ENCODE data around the gene SH2D7.

Gene SH2D7

GRCh38 chr15:78090422-78091063 is 1.8 kb upstream of the SH2D7 start:
- no CpG with 5 or more reads among the region's 3 CpGs for WGBS (ENCODE audit: insufficient coverage, insufficient read length)
- no peak for DNase-seq (ENCODE audit: low read depth, low spot score)
- Histone ChIP-seq H3K4me3 (ENCODE audit: low read length) (no peak overlapping the region), H3K27me3 (ENCODE audit: control insufficient read depth, insufficient read depth, low read length) (0 out of 2 replicates have a peak, but pooled peaks cover 2% of the 10 kb centered on the region), H3K27ac (ENCODE audit: low read length) (no peak overlapping the region), H3K9me3 (ENCODE audit: control insufficient read depth, insufficient read depth, low read length) (no peaks in the 10 kb centered on the region), H3K36me3 (ENCODE audit: control insufficient read depth, insufficient read depth, low read length) (no peaks in the 10 kb centered on the region), H3K4me1 (ENCODE audit: control insufficient read depth, insufficient read depth, low read length) (no peaks in the 10 kb centered on the region)

DNA sequence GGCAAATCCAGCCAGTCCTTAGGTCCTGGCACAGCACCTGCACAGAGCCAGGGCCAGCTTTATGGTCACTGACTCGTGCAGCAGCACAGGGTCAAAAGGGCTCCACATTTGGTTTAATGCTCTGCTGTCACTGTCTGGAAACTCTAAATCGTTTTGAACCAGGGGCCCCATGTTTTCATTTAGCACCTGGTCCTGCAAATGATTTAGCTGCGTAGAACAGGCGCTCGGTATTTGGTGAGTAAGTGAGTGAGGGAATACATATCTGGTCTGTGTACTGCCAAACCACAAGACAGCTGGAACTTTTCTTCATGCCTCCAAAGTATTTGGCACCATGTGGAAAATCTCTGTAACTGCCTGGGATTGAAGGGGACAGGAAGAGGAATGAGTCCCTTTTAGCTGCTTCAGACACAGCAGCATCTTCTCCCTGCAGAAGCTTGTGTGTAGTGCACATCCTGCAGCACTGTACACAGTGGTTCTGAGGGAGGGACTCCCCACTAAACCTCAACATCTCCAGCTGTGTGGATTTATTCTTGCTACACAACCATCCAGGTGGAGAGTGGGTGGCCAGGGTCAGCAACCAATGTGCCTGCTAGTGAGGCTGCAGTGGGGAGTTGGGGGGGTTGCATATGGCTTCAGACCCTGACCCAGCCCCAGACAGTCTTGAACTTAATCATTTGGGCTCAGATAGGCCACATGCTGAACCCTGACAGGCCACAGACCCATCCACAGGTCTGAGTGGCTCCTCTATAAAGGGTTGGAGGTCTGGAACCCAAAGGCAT is 1.1 kb downstream of the SH2D7 start:
- H3K27ac ChIP-seq (ENCODE audit: low read length), result no peak overlapping the region
- no CpG with 5 or more reads among the region's 5 CpGs for WGBS (ENCODE audit: insufficient coverage, insufficient read length)
- H3K4me3 ChIP-seq (ENCODE audit: low read length), result no peak overlapping the region
- DNase-seq (ENCODE audit: low read depth, low spot score), result no peak
- 0 out of 2 replicates have a peak, but pooled peaks cover 2% of the 10 kb centered on the region for H3K27me3 ChIP-seq (ENCODE audit: control insufficient read depth, insufficient read depth, low read length)
- H3K9me3 ChIP-seq (ENCODE audit: control insufficient read depth, insufficient read depth, low read length), result no peaks in the 10 kb centered on the region
- no peaks in the 10 kb centered on the region for H3K36me3 ChIP-seq (ENCODE audit: control insufficient read depth, insufficient read depth, low read length)
- no peaks in the 10 kb centered on the region for H3K4me1 ChIP-seq (ENCODE audit: control insufficient read depth, insufficient read depth, low read length)

- no peak overlapping the region for H3K27ac ChIP-seq (ENCODE audit: low read length)
- H3K36me3 ChIP-seq (ENCODE audit: control insufficient read depth, insufficient read depth, low read length), result no peaks in the 10 kb centered on the region
- no peaks in the 10 kb centered on the region for H3K4me1 ChIP-seq (ENCODE audit: control insufficient read depth, insufficient read depth, low read length)
- no peaks in the 10 kb centered on the region for H3K9me3 ChIP-seq (ENCODE audit: control insufficient read depth, insufficient read depth, low read length)
- no peak overlapping the region for H3K4me3 ChIP-seq (ENCODE audit: low read length)
- H3K27me3 ChIP-seq (ENCODE audit: control insufficient read depth, insufficient read depth, low read length), result 0 out of 2 replicates have a peak, but pooled peaks cover 2% of the 10 kb centered on the region
- no CpG with 5 or more reads among the region's 9 CpGs for WGBS (ENCODE audit: insufficient coverage, insufficient read length)
- DNase-seq (ENCODE audit: low read depth, low spot score), result no peak
Observed at GRCh38 chr15:78097667-78098066, 5.3 kb downstream of the SH2D7 start.

DNA sequence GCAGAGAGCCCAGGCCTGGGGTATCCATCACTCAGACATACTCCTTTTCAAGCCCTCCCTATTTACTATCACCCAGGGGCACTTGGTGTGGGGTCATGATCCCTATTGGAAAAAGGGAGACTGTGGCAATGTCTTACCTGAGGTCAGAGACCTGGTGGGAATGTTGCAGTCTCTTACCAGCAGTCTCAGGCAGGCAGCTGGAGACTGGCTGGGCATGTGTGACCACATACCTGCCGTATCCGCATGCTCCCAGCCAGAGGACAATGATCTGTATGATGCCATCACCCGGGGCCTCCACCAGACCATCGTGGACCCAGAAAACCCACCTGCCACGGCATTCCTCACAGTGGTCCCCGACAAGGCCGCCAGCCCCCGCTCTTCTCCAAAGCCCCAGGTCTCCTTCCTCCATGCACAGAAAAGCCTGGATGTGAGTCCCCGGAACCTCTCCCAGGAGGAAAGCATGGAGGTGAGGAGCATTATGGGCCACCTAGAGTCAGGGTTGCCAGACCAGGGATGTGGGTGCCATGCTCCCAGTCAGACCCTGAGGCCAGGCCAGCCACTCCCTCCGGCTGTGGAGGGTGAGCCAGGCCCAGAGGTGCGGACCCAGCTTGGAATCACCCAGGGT is 5.9 kb downstream of the SH2D7 start:
- H3K36me3 ChIP-seq (ENCODE audit: control insufficient read depth, insufficient read depth, low read length), result no peaks in the 10 kb centered on the region

GRCh38 chr15:78100886-78101285 is 8.5 kb downstream of the SH2D7 start:
- H3K36me3 ChIP-seq (ENCODE audit: control insufficient read depth, insufficient read depth, low read length), result no peaks in the 10 kb centered on the region
- DNase-seq (ENCODE audit: low read depth, low spot score), result no peak
- no CpG with 5 or more reads among the region's 2 CpGs for WGBS (ENCODE audit: insufficient coverage, insufficient read length)
- no peaks in the 10 kb centered on the region for H3K9me3 ChIP-seq (ENCODE audit: control insufficient read depth, insufficient read depth, low read length)
- H3K4me3 ChIP-seq (ENCODE audit: low read length), result no peak overlapping the region
- no peaks in the 10 kb centered on the region for H3K27me3 ChIP-seq (ENCODE audit: control insufficient read depth, insufficient read depth, low read length)
- no peaks in the 10 kb centered on the region for H3K4me1 ChIP-seq (ENCODE audit: control insufficient read depth, insufficient read depth, low read length)
- H3K27ac ChIP-seq (ENCODE audit: low read length), result no peak overlapping the region

More for the DNA sequence above, 5.9 kb downstream of the SH2D7 start:
- H3K4me3 ChIP-seq (ENCODE audit: low read length), result no peak overlapping the region
- no peaks in the 10 kb centered on the region for H3K4me1 ChIP-seq (ENCODE audit: control insufficient read depth, insufficient read depth, low read length)
- H3K9me3 ChIP-seq (ENCODE audit: control insufficient read depth, insufficient read depth, low read length), result no peaks in the 10 kb centered on the region
- WGBS (ENCODE audit: insufficient coverage, insufficient read length), result no CpG with 5 or more reads among the region's 11 CpGs
- DNase-seq (ENCODE audit: low read depth, low spot score), result no peak
- H3K27ac ChIP-seq (ENCODE audit: low read length), result no peak overlapping the region
- H3K27me3 ChIP-seq (ENCODE audit: control insufficient read depth, insufficient read depth, low read length), result 0 out of 2 replicates have a peak, but pooled peaks cover 2% of the 10 kb centered on the region

DNA sequence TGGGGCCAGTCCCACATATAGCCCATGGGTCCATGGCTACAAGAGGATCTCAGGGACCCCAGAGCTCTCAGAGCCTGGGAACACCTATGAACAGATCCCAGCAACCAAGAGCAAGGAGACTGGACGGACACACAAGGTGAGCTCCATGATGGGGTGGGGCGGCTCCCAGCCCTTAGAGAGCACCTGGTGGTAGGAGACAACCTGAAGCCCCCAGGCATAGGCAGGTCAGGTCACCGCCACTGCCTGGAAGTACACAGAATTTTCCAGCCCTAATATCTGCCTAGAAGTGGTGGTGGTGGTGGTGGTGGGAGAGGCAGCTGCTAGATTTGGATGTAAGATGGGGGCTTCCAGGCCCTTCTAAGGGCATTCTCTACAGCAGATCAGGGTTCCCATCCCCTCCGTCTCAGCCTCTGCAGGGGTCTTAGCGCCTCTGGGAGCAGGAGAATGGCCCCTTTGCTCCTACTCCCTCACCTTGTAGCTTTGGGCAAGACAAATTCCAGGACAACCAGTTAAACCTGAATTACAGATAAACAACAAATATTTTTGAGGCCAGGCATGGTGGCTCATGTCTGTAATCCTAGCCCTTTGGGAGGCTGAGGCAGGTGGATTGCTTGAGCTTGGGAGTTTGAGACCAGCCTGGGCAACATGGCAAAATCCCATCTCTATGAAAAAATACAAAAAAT is 9.2 kb downstream of the SH2D7 start:
- Histone ChIP-seq H3K9me3 (ENCODE audit: control insufficient read depth, insufficient read depth, low read length) (no peaks in the 10 kb centered on the region), H3K36me3 (ENCODE audit: control insufficient read depth, insufficient read depth, low read length) (no peaks in the 10 kb centered on the region), H3K4me1 (ENCODE audit: control insufficient read depth, insufficient read depth, low read length) (no peaks in the 10 kb centered on the region), H3K4me3 (ENCODE audit: low read length) (no peak overlapping the region), H3K27me3 (ENCODE audit: control insufficient read depth, insufficient read depth, low read length) (no peaks in the 10 kb centered on the region), H3K27ac (ENCODE audit: low read length) (no peak overlapping the region)
- DNase-seq (ENCODE audit: low read depth, low spot score), result no peak
- WGBS (ENCODE audit: insufficient coverage, insufficient read length), result no CpG with 5 or more reads among the region's 5 CpGs

GRCh38 chr15:78102211-78102610 is 9.8 kb downstream of the SH2D7 start:
- 100% methylated on average over 1 of the region's 1 CpG for WGBS (ENCODE audit: insufficient coverage, insufficient read length)
- DNase-seq (ENCODE audit: low read depth, low spot score), result no peak

GRCh38 chr15:78102741-78103140 is 10.4 kb downstream of the SH2D7 start:
- Histone ChIP-seq H3K4me1 (ENCODE audit: control insufficient read depth, insufficient read depth, low read length) (no peaks in the 10 kb centered on the region), H3K4me3 (ENCODE audit: low read length) (no peak overlapping the region), H3K27ac (ENCODE audit: low read length) (no peak overlapping the region), H3K36me3 (ENCODE audit: control insufficient read depth, insufficient read depth, low read length) (no peaks in the 10 kb centered on the region), H3K9me3 (ENCODE audit: control insufficient read depth, insufficient read depth, low read length) (no peaks in the 10 kb centered on the region), H3K27me3 (ENCODE audit: control insufficient read depth, insufficient read depth, low read length) (no peaks in the 10 kb centered on the region)
- WGBS (ENCODE audit: insufficient coverage, insufficient read length), result no CpG with 5 or more reads among the region's 6 CpGs
- no peak for DNase-seq (ENCODE audit: low read depth, low spot score)

More at GRCh38 chr15:78102211-78102610, 9.8 kb downstream of the SH2D7 start:
- Histone ChIP-seq H3K36me3 (ENCODE audit: control insufficient read depth, insufficient read depth, low read length) (no peaks in the 10 kb centered on the region), H3K4me3 (ENCODE audit: low read length) (no peak overlapping the region), H3K4me1 (ENCODE audit: control insufficient read depth, insufficient read depth, low read length) (no peaks in the 10 kb centered on the region), H3K9me3 (ENCODE audit: control insufficient read depth, insufficient read depth, low read length) (no peaks in the 10 kb centered on the region), H3K27ac (ENCODE audit: low read length) (no peak overlapping the region), H3K27me3 (ENCODE audit: control insufficient read depth, insufficient read depth, low read length) (no peaks in the 10 kb centered on the region)

DNA sequence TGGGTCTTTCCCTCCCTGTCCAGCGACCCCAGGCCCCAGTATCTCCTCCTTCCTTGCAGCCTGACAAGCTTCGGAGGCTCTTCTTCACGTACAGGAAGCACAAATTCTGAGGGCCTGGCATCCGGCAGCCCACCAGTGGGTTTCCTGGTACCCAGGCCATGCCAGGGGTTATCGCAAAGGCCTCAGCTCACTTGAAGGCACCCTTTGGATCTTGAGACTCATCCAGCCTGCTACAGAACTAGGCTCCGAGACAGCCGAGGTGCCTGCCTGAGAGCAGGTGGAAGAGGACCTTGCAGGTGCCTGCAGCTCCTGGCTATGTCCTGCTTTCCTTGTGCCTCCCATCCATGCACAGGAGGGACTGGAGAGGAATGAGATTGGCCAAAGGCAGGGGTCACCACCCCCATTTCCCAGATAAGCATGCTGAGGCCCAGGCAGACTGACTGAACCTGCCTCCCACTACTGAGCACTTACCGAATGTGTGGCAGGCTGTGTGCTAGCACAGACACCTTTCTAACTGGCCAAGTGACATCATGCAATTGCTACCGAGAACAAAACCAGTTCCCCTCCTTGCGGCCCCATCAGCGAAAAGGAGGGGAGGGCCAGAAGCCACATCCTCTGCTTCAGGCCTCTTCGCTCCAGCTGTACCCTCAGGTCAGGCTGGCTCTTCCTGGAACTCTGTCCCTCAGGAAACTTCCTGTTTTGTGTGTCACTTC is 11.2 kb downstream of the SH2D7 start:
- Histone ChIP-seq H3K27ac (ENCODE audit: low read length) (no peak overlapping the region), H3K4me1 (ENCODE audit: control insufficient read depth, insufficient read depth, low read length) (no peaks in the 10 kb centered on the region), H3K4me3 (ENCODE audit: low read length) (no peak overlapping the region), H3K9me3 (ENCODE audit: control insufficient read depth, insufficient read depth, low read length) (no peaks in the 10 kb centered on the region), H3K27me3 (ENCODE audit: control insufficient read depth, insufficient read depth, low read length) (no peaks in the 10 kb centered on the region), H3K36me3 (ENCODE audit: control insufficient read depth, insufficient read depth, low read length) (no peaks in the 10 kb centered on the region)
- no CpG with 5 or more reads among the region's 12 CpGs for WGBS (ENCODE audit: insufficient coverage, insufficient read length)
- DNase-seq (ENCODE audit: low read depth, low spot score), result no peak

DNA sequence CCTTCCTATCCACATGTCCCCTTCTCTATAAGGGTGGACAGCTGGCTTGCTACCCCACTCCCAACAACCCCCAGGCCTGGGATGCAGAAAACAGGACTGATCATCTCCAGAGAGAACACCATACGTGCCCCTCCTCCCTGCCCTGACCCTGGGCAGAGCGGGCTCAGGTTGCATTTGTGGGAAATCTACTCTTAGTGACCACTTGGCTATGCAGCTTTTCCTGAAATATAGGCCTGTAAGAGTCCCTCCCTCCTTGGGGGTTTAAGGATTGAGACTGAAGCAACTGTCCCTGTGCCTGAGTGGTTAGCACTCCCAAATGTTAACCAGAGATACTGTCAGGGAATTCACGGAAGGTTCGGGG is 11.7 kb downstream of the SH2D7 start:
- H3K27me3 ChIP-seq (ENCODE audit: control insufficient read depth, insufficient read depth, low read length), result no peaks in the 10 kb centered on the region
- no CpG with 5 or more reads among the region's 4 CpGs for WGBS (ENCODE audit: insufficient coverage, insufficient read length)
- no peaks in the 10 kb centered on the region for H3K9me3 ChIP-seq (ENCODE audit: control insufficient read depth, insufficient read depth, low read length)
- no peak overlapping the region for H3K27ac ChIP-seq (ENCODE audit: low read length)
- H3K4me3 ChIP-seq (ENCODE audit: low read length), result no peak overlapping the region
- H3K36me3 ChIP-seq (ENCODE audit: control insufficient read depth, insufficient read depth, low read length), result no peaks in the 10 kb centered on the region
- no peak for DNase-seq (ENCODE audit: low read depth, low spot score)
- no peaks in the 10 kb centered on the region for H3K4me1 ChIP-seq (ENCODE audit: control insufficient read depth, insufficient read depth, low read length)

Data from iPS DF 6.9 (cell line).